Testis (tissue), 3 donors: ENCODE results near the gene NINL. TPM values are rescaled to one million over a fixed set of nuclear protein-coding genes. Genes with fewer than 3 reads are reported as not detected.

Experiments
- DNase-seq: peaks from one replicate; pipeline ENCODE4 v3.0.0-alpha.2; 2019
- H3K27ac ChIP-seq, 2 donors: fragments of 200-600 bp; sonication (generic); one replicate each; pipeline ENCODE4 v1.5.1; 2019
- H3K27me3 ChIP-seq: fragments of 200-600 bp; sonication (generic); one replicate; pipeline ENCODE4 v1.5.1; 2019
- H3K36me3 ChIP-seq: fragments of 200-600 bp; sonication (generic); one replicate; pipeline ENCODE4 v1.5.1; 2017; ENCODE audit warnings: low read depth; ENCODE audit errors: missing control alignments
- H3K4me1 ChIP-seq: fragments of 200-600 bp; sonication (generic); one replicate; pipeline ENCODE4 v1.5.1; 2019
- H3K4me3 ChIP-seq, 2 donors: fragments of 200-600 bp; sonication (generic); one replicate each; pipeline ENCODE4 v1.5.1; 2017 to 2019
- H3K9me3 ChIP-seq: fragments of 200-600 bp; sonication (generic); one replicate; pipeline ENCODE4 v1.5.1; 2017
- CTCF ChIP-seq, 3 experiments: fragments of 450-650 bp in 2 of 3; fragments of 200-600 bp in 1 of 3; sonication (generic) in 1 of 3; IDR thresholded peaks; one replicate each; pipeline ENCODE4 v1.5.1; 2016 to 2019; ENCODE audit warnings: antibody characterized with exemption in 3 of 3, mild to moderate bottlenecking in 2 of 3, moderate library complexity in 1 of 3
- POLR2A ChIP-seq: fragments of 450-650 bp; IDR thresholded peaks from one replicate; pipeline ENCODE4 v1.6.1; 2017; ENCODE audit warnings: antibody characterized with exemption, mild to moderate bottlenecking, moderate library complexity
- WGBS, 2 donors: methylation state at CpG; one replicate each; pipeline ENCODE4 v1.1.5; 2018; 5-methylcytosine and 5-hydroxymethylcytosine counted together
- intact Hi-C: fragments of 100-400 bp; cut with DNase I; formaldehyde crosslinking; loops from one replicate; pipeline ENCODE4 v1.15.1; 2023; ENCODE audit warnings: low total_unique reads
- polyA plus RNA-seq: library from polyadenylated mRNA; stranded (reverse); fragments of 350-450 nt; fragmentation: Illumina TruSeq; extraction: RNeasy Lipid Tissue Mini Kit (QIAGEN cat#74804); gene quantifications from one replicate; pipeline ENCODE4 v1.2.3, GENCODE V29; 2014; ENCODE audit warnings: low read depth, low replicate concordance; ENCODE audit not compliant: insufficient read depth
- total RNA-seq, 2 donors: library from RNA; depleted of rRNA; stranded (reverse); fragments of >200 nt; gene quantifications; one replicate each; pipeline ENCODE4 v1.2.3, GENCODE V29; 2016

Gene NINL
- total and polyA plus RNA-seq, 3 donors from 2014 or later: 17.9 to 33.4 (median 32.8) TPM

GRCh38 chr20:25525867-25526266 is 59.5 kb downstream of the NINL start:
- Histone ChIP-seq H3K27me3 (no peaks in the 10 kb centered on the region), H3K27ac (no peak overlapping the region), H3K36me3 (no peaks in the 10 kb centered on the region), H3K9me3 (no peaks in the 10 kb centered on the region), H3K4me1 (no peaks in the 10 kb centered on the region), H3K4me3 (no peak overlapping the region)
- WGBS, 2 donors: 76 to 78% methylated on average over 2 of the region's 2 CpGs
- TF ChIP-seq POLR2A: no peak
- no peak for TF ChIP-seq CTCF (IDR thresholded peaks at IDR 0.05)
- intact Hi-C loops: no loop called here
- no peak for DNase-seq

- DNase-seq: no peak
- intact Hi-C loops: no loop called here
- no peaks in the 10 kb centered on the region for H3K4me1 ChIP-seq
Measured at GRCh38 chr20:25525295-25525694, 60.0 kb downstream of the NINL start.

GRCh38 chr20:25521382-25521781 is 63.9 kb downstream of the NINL start:
- H3K36me3 ChIP-seq: no peaks in the 10 kb centered on the region
- H3K9me3 ChIP-seq: no peaks in the 10 kb centered on the region
- no peak overlapping the region for H3K4me3 ChIP-seq
- intact Hi-C loops: no loop called here
- H3K27ac ChIP-seq: no peak overlapping the region
- TF ChIP-seq CTCF (IDR thresholded peaks at IDR 0.05) (no peak), POLR2A (no peak)
- no peaks in the 10 kb centered on the region for H3K27me3 ChIP-seq
- WGBS, 2 donors: 94 to 100% methylated on average over 2 of the region's 2 CpGs
- no peaks in the 10 kb centered on the region for H3K4me1 ChIP-seq
- DNase-seq: no peak

More at GRCh38 chr20:25525295-25525694, 60.0 kb downstream of the NINL start:
- WGBS, 2 donors: 85 to 87% methylated on average over 6 of the region's 6 CpGs
- Histone ChIP-seq H3K36me3 (no peaks in the 10 kb centered on the region), H3K27me3 (no peaks in the 10 kb centered on the region), H3K4me3 (no peak overlapping the region), H3K27ac (no peak overlapping the region), H3K9me3 (no peaks in the 10 kb centered on the region)
- TF ChIP-seq CTCF (IDR thresholded peaks at IDR 0.05): no peak

- WGBS, 2 donors: 88 to 95% methylated on average over 3 of the region's 3 CpGs
- no peaks in the 10 kb centered on the region for H3K27me3 ChIP-seq
- DNase-seq: no peak
- no peak overlapping the region for H3K4me3 ChIP-seq
- no peak for TF ChIP-seq POLR2A
- no peak for TF ChIP-seq CTCF (IDR thresholded peaks at IDR 0.05)
- H3K4me1 ChIP-seq: no peaks in the 10 kb centered on the region
- intact Hi-C loops: no loop called here
- H3K36me3 ChIP-seq: no peaks in the 10 kb centered on the region
- H3K27ac ChIP-seq: no peak overlapping the region
- H3K9me3 ChIP-seq: no peaks in the 10 kb centered on the region
Measured at GRCh38 chr20:25517124-25517523, 68.2 kb downstream of the NINL start.

GRCh38 chr20:25514747-25515340 is 70.5 kb downstream of the NINL start:
- WGBS, 2 donors: 100% methylated on average over 2 of the region's 2 CpGs
- no peak overlapping the region for H3K27ac ChIP-seq
- no peaks in the 10 kb centered on the region for H3K27me3 ChIP-seq
- intact Hi-C loops: no loop called here
- H3K9me3 ChIP-seq: no peaks in the 10 kb centered on the region
- no peak overlapping the region for H3K4me3 ChIP-seq
- no peaks in the 10 kb centered on the region for H3K36me3 ChIP-seq
- DNase-seq: no peak
- TF ChIP-seq CTCF (IDR thresholded peaks at IDR 0.05) (no peak), POLR2A (no peak)
- no peaks in the 10 kb centered on the region for H3K4me1 ChIP-seq
